HCT116 (cell line): Measurements from ENCODE around the gene CYP20A1. TPM values are rescaled to one million over a fixed set of nuclear protein-coding genes. Genes with fewer than 3 reads are reported as not detected.

Source experiments
- ATAC-seq: fragments of 200-7000 bp; cut with Tn5 transposase; 2 replicates; pipeline ENCODE4 v1.9.1; 2020; ENCODE audit warnings: mild to moderate bottlenecking, moderate library complexity
- BruUV-seq: library from RNA; stranded (reverse); fragments of 400-500 nt; replicated peaks from 2 replicates; lab custom pipeline; 2021; lab: Mats Ljungman, UMichigan
- CTCF ChIA-PET: fragments of 300-600 bp; sonication (Branson Sonifier 250); formaldehyde crosslinking; loops from one replicate; lab custom pipeline; 2021; ENCODE audit warnings: antibody characterized with exemption; lab: Charles Lee
- POLR2A ChIA-PET: fragments of 300-600, 350-600 bp; sonication (Branson Sonifier 250); formaldehyde crosslinking; loops from one replicate; lab custom pipeline; 2021; ENCODE audit warnings: antibody characterized with exemption; lab: Charles Lee
- RAD21 ChIA-PET, 2 experiments: fragments of 300-600 bp; sonication (Branson Sonifier 250); formaldehyde crosslinking; loops; one replicate each; lab custom pipeline; 2023; ENCODE audit warnings: low total read pairs in 2 of 2; ENCODE audit not compliant: uncharacterized antibody in 2 of 2, unreplicated experiment in 2 of 2, low non-redundant PET in 1 of 2; lab: Charles Lee
- DNase-seq: peaks from one replicate; pipeline ENCODE4 v3.0.0-alpha.2; 2010; ENCODE audit warnings: low read depth, low spot score
- H2AFZ ChIP-seq: fragments of 200-600 bp; shearing (Covaris generic), sonication (generic); 2 replicates; pipeline ENCODE4 v1.6.1; 2017; ENCODE audit warnings: low read depth, mixed run types, mixed read lengths, antibody characterized with exemption, low read length; ENCODE audit not compliant: poor library complexity, severe bottlenecking
- H3K27ac ChIP-seq: 2 replicates; pipeline ENCODE4 v1.5.1; 2012; ENCODE audit warnings: low read depth, low read length
- H3K27me3 ChIP-seq: fragments of 200-600 bp; sonication (generic); 2 replicates; pipeline ENCODE4 v1.6.1; 2016; ENCODE audit warnings: mixed run types, low read length, mixed read lengths; ENCODE audit not compliant: insufficient read depth
- H3K36me3 ChIP-seq, 2 experiments: fragments of 200-500 bp in 1 of 2; fragments of 200-600 bp in 1 of 2; sonication (Bioruptor generic) in 1 of 2; sonication (generic) in 1 of 2; 2 replicates each; pipeline versions ENCODE4 v1.5.1 to v1.6.1; 2014 to 2016; ENCODE audit warnings: low read length in 2 of 2, inconsistent platforms in 1 of 2, mixed read lengths in 1 of 2, mixed run types in 1 of 2; ENCODE audit not compliant: insufficient read depth in 2 of 2, control insufficient read depth in 1 of 2
- H3K4me1 ChIP-seq, 2 experiments: fragments of 200-600 bp in 1 of 2; sonication (generic) in 1 of 2; 2 replicates each; pipeline versions ENCODE4 v1.5.1 to v1.6.1; 2012 to 2017; ENCODE audit warnings: low read length in 2 of 2, inconsistent platforms in 1 of 2, mild to moderate bottlenecking in 1 of 2, mixed read lengths in 1 of 2, mixed run types in 1 of 2, moderate library complexity in 1 of 2; ENCODE audit not compliant: insufficient read depth in 2 of 2, control insufficient read depth in 1 of 2
- H3K4me2 ChIP-seq: fragments of 200-600 bp; sonication (generic); 2 replicates; pipeline ENCODE4 v1.6.1; 2017; ENCODE audit warnings: mixed run types, low read length, mixed read lengths
- H3K4me3 ChIP-seq, 2 experiments: fragments of 200-600 bp in 1 of 2; sonication (generic) in 1 of 2; replicated peaks in 1 of 2; 2 replicates each; pipeline ENCODE4 v1.5.1; 2011 to 2016; ENCODE audit warnings: low read length in 2 of 2, control low read depth in 1 of 2, low read depth in 1 of 2, mild to moderate bottlenecking in 1 of 2, mixed read lengths in 1 of 2, mixed run types in 1 of 2
- H3K79me2 ChIP-seq: fragments of 200-600 bp; sonication (generic); 2 replicates; pipeline ENCODE4 v1.6.1; 2017; ENCODE audit warnings: mild to moderate bottlenecking, mixed run types, low read length, moderate library complexity, mixed read lengths; ENCODE audit not compliant: insufficient read depth
- H3K9ac ChIP-seq: fragments of 200-600 bp; sonication (generic); 2 replicates; pipeline ENCODE4 v1.6.1; 2016; ENCODE audit warnings: low read length, mixed read lengths
- H3K9me2 ChIP-seq: fragments of 200-600 bp; sonication (generic), shearing (Covaris generic); 2 replicates; pipeline ENCODE4 v1.6.1; 2017; ENCODE audit warnings: mixed run types, mild to moderate bottlenecking, moderate library complexity; ENCODE audit not compliant: insufficient read depth
- H3K9me3 ChIP-seq, 2 experiments: fragments of 200-500 bp in 1 of 2; fragments of 200-600 bp in 1 of 2; sonication (Bioruptor generic) in 1 of 2; sonication (generic) in 1 of 2; 2 replicates each; pipeline ENCODE4 v1.6.1; 2014 to 2017; ENCODE audit warnings: low read length in 2 of 2, mixed read lengths in 2 of 2, inconsistent platforms in 1 of 2, low read depth in 1 of 2, mild to moderate bottlenecking in 1 of 2, mixed run types in 1 of 2, moderate library complexity in 1 of 2; ENCODE audit not compliant: control insufficient read depth in 1 of 2, insufficient read depth in 1 of 2
- H4K20me1 ChIP-seq: fragments of 200-600 bp; sonication (generic), shearing (Covaris generic); 2 replicates; pipeline ENCODE4 v1.6.1; 2017; ENCODE audit warnings: mixed run types, mild to moderate bottlenecking, moderate library complexity; ENCODE audit not compliant: insufficient read depth
- CBX3 ChIP-seq: IDR thresholded peaks from 2 replicates; pipeline ENCODE4 v1.6.1; 2012; ENCODE audit warnings: low read depth
- CEBPB ChIP-seq: IDR thresholded peaks from 2 replicates; pipeline ENCODE4 v1.6.1; 2012; ENCODE audit warnings: low read depth
- EGR1 ChIP-seq: IDR thresholded peaks from 2 replicates; pipeline ENCODE4 v1.6.1; 2012; ENCODE audit warnings: low read depth
- ELF1 ChIP-seq: IDR thresholded peaks from 2 replicates; pipeline ENCODE4 v1.6.1; 2012; ENCODE audit warnings: low read depth, borderline replicate concordance
- EZH2 ChIP-seq: fragments of 200-600 bp; sonication (generic); IDR thresholded peaks from 2 replicates; pipeline ENCODE4 v1.6.1; 2017; ENCODE audit warnings: antibody characterized with exemption, mixed run types
- POLR2AphosphoS5 ChIP-seq: IDR thresholded peaks from 2 replicates; pipeline ENCODE4 v1.6.1; 2011; ENCODE audit warnings: mild to moderate bottlenecking, low read depth, low read length, moderate library complexity
- SP1 ChIP-seq: IDR thresholded peaks from 2 replicates; pipeline ENCODE4 v1.6.1; 2012; ENCODE audit warnings: low read depth
- YY1 ChIP-seq: IDR thresholded peaks from 2 replicates; pipeline ENCODE4 v1.6.1; 2011; ENCODE audit warnings: low read length, low read depth, moderate library complexity, mild to moderate bottlenecking; ENCODE audit not compliant: insufficient replicate concordance; ENCODE audit errors: extremely low read depth
- ZNF274 ChIP-seq: fragments of 200-500 bp; sonication (Bioruptor generic); IDR thresholded peaks from 2 replicates; pipeline ENCODE4 v1.6.1; 2014; ENCODE audit warnings: mild to moderate bottlenecking, low read depth, low read length, inconsistent platforms
- intact Hi-C: fragments of 100-400 bp; cut with micrococcal nuclease; formaldehyde crosslinking; loops from 2 replicates; pipeline ENCODE4 v1.10.0; 2022
- total RNA-seq: library from RNA; stranded (reverse); gene quantifications from one replicate; pipeline ENCODE4 v1.2.1, GENCODE V29; 2021; ENCODE audit not compliant: unreplicated experiment
- TF ChIP-seq, protein P1 (sequence below): IDR thresholded peaks from 2 replicates; pipeline ENCODE4 v1.6.1; 2011; ENCODE audit warnings: mild to moderate bottlenecking, low read length, moderate library complexity; ENCODE audit not compliant: insufficient replicate concordance; ENCODE audit errors: extremely low read depth

The CYP20A1 gene
- total RNA-seq, 1 experiment from 2014 or later: 10.0 TPM

DNA sequence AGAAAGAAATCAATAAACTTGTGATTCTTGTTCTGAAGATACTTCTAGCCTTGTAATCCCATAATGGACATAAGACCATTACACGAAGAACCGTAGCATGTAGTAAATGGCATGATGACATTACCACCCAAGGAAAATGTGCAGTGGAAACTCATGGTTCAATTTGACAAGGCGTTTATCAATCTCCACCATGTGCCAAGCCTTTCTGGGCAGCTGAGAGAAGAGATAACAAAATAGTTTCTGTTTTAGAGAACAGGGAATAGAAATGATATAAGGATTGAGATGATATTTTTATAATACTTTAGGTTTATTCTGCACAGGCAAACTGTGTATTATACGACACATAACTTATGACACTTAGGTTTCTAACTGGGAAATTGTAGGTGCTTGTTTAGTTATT, 108.6 kb downstream of the CYP20A1 start:
- intact Hi-C loops: no loop called here
- no TSS peak for BruUV-seq
- Histone ChIP-seq H3K4me1 (no peaks in the 10 kb centered on the region), H2AFZ (no peak overlapping the region), H3K27ac (no peak overlapping the region), H3K4me3 (no peak overlapping the region), H3K27me3 (no peaks in the 10 kb centered on the region), H3K9me3 (no peaks in the 10 kb centered on the region), H4K20me1 (no peaks in the 10 kb centered on the region), H3K9ac (no peak overlapping the region), H3K4me2 (no peak overlapping the region), H3K9me2 (no peaks in the 10 kb centered on the region), H3K36me3 (no peaks in the 10 kb centered on the region), H3K79me2 (peaks cover 71% of the 10 kb centered on the region)
- DNase-seq (no peak), ATAC-seq (no peak)
- ChIA-PET RAD21 (no interaction called here), POLR2A (no interaction called here), CTCF (no interaction called here)
- TF ChIP-seq ZNF274 (no peak), ELF1 (no peak), EZH2 (no peak), CEBPB (no peak), YY1 (no peak), CBX3 (no peak), SP1 (no peak), EGR1 (no peak), POLR2AphosphoS5 (no peak)
- TF ChIP-seq, protein P1, sequence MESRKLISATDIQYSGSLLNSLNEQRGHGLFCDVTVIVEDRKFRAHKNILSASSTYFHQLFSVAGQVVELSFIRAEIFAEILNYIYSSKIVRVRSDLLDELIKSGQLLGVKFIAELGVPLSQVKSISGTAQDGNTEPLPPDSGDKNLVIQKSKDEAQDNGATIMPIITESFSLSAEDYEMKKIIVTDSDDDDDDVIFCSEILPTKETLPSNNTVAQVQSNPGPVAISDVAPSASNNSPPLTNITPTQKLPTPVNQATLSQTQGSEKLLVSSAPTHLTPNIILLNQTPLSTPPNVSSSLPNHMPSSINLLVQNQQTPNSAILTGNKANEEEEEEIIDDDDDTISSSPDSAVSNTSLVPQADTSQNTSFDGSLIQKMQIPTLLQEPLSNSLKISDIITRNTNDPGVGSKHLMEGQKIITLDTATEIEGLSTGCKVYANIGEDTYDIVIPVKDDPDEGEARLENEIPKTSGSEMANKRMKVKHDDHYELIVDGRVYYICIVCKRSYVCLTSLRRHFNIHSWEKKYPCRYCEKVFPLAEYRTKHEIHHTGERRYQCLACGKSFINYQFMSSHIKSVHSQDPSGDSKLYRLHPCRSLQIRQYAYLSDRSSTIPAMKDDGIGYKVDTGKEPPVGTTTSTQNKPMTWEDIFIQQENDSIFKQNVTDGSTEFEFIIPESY: no peak
